HG02981 (cell line): Measurements from ENCODE around the gene B3GAT3.
"Not testable (repeated sequence)": the region's sequence is repeated elsewhere in the genome, so short reads cannot be mapped to it uniquely, and the experiment has no call there.

ENCODE experiments used
- ATAC-seq: cut with Tn5 transposase; IDR thresholded peaks from one replicate; pipeline ENCODE4 v1.9.1; 2021; ENCODE audit warnings: mild to moderate bottlenecking, moderate library complexity; ENCODE audit not compliant: unreplicated experiment

Gene B3GAT3

GRCh38 chr11:62645946-62646824 lies 24.4 kb upstream of the B3GAT3 start, which contains the start of gene GANAB:
Gene GANAB (minus strand): TSS chr11:62646613. CDS start chr11:62646599, 14 bp downstream.
- peak; percentile 95 for ATAC-seq

DNA sequence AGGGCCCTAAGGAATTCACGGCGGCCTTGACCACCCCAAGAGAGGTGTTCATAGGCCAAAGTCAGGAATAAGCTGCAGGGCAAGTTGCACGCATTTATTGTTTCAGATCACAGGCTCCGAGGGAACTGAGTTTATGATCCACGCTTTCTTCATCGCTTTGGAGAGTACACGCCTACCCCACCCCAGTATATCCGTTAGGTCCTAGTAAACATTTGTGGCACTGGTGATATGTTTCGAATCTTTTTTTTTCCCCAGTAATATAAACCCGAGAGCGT lies 23.8 kb upstream of the B3GAT3 start:
- no peak for ATAC-seq

DNA sequence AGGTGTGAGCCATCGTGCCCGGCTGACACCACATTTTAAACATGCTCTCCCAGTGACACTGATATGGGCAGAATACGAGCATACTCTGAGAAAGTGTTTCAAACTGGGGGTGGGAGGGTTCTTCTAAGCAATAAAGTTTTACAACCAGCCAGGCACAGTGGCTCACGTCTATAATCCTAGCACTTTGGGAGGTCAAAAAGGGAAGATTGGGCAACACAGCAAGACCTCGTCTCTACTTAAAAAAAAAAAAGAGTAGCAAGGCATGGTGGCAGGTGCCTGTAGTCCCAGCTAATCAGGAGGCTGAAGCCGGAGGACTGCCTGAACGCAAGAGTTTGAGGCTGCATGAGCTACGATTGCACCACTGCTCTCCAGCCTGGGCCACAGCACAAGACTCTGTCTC lies 22.4 kb upstream of the B3GAT3 start:
- no peak for ATAC-seq

DNA sequence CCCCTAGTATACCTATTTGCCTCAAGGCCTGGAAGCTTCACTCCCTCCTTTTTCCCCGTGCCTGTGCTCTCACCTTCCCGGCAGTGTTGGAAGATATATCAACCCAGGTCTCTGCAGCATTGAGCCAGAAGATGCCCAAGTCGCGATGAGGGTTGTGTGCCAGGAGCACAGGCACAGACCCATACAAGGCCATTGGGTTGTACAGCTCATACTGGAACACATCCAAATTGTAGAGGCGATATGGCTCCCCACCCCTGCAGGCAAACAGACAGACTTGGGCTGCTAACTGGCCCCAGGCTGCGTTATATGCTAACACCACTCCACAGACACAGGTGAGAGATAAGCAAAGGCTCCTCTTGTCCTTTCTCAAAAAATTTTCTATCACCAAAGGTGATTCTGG lies 10.7 kb upstream of the B3GAT3 start:
- no peak for ATAC-seq

- ATAC-seq = no peak
Measured at GRCh38 chr11:62627713-62628112, 5.9 kb upstream of the B3GAT3 start.

- no peak for ATAC-seq
Measured at GRCh38 chr11:62622476-62623089, 797 bp upstream of the B3GAT3 start.

DNA sequence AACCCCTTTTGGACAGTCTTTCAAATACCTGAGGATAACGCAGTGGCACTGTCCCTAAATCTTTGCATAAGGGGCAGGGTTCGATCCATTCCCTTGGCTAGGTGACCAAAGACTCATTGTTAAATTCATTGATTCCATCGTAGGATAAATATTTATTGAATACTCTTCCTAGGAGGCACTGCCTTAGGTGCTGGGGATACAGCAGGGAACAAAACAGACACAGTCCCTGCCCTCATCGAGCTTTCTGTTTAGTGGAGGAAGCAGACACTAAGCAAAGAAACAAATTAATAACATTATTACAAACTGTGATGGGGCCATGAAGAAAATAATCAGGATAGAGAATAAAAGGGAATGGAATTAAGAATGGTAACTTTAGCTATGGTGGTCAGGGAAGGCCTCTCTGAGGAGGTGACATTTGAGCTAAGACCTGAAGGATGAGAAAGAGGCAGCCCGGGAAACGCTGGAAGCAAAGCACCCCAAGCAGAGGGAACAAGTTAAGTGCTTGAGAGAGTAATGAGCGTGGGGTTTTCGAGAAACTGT lies 689 bp downstream of the B3GAT3 start:
- no peak for ATAC-seq

- ATAC-seq = not testable (repeated sequence)
Measured at GRCh38 chr11:62616957-62617356, 4.8 kb downstream of the B3GAT3 start.

- no peak for ATAC-seq
Measured at GRCh38 chr11:62615521-62615920, 6.3 kb downstream of the B3GAT3 start.

- no peak for ATAC-seq
Measured at GRCh38 chr11:62614275-62614674, 7.5 kb downstream of the B3GAT3 start.

DNA sequence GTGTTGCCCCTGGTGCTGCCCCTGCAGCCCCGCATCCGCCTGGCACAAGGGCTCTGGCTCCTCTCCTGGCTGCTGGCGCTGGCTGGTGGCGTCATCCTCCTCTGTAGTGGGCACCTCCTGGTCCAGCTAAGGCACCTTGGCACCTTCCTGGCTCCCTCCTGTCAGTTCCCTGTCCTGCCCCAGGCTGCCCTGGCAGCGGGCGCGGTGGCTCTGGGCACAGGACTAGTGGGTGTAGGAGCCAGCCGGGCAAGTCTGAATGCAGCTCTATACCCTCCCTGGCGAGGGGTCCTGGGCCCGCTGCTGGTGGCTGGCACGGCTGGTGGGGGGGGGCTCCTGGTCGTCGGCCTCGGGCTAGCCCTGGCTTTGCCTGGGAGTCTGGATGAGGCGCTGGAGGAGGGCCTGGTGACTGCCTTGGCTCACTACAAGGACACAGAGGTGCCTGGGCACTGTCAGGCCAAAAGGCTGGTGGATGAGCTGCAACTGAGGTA lies 8.5 kb downstream of the B3GAT3 start:
- no peak for ATAC-seq

GRCh38 chr11:62612366-62613290 lies 9.2 kb downstream of the B3GAT3 start, which contains the start of the genes EML3 and ROM1:
Gene EML3 (minus strand): TSS chr11:62612775. CDS start chr11:62612457, 318 bp downstream.
Gene ROM1 (plus strand): TSS chr11:62613257. CDS start chr11:62613282, 25 bp downstream.
- ATAC-seq = peak; percentile 67

DNA sequence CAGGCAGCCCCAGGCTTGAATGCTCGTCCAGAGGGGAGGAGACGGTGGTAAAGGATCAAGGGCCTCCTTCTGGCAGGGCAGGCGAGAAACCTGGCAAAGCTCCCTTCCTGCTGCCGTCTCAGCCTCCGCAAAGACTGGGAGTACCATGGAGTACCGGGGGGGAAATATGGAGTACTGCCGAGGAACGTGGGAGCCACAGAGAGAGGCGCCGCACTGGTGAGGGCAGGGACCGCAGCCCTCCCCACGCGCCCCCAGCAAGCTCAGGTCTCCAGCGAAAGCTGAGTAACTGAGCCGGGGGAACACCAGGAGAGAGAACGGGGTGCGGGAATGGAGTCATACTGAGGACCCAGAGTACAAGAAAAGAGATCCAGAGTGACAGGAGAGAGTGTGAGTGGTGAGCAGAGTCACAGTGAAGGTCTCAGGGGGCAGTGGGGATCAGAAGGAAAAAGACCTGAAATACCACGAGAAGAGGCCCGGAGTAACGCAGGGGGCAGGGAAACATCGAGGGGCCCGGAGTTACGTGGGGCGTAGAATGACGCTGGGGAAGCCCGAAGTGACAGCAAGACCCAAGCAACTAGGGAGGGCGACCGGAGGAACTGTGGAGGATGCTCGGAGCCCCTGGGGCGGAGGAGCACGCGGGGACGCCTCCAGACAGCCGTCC lies 10.0 kb downstream of the B3GAT3 start:
- peak; percentile 15 for ATAC-seq

DNA sequence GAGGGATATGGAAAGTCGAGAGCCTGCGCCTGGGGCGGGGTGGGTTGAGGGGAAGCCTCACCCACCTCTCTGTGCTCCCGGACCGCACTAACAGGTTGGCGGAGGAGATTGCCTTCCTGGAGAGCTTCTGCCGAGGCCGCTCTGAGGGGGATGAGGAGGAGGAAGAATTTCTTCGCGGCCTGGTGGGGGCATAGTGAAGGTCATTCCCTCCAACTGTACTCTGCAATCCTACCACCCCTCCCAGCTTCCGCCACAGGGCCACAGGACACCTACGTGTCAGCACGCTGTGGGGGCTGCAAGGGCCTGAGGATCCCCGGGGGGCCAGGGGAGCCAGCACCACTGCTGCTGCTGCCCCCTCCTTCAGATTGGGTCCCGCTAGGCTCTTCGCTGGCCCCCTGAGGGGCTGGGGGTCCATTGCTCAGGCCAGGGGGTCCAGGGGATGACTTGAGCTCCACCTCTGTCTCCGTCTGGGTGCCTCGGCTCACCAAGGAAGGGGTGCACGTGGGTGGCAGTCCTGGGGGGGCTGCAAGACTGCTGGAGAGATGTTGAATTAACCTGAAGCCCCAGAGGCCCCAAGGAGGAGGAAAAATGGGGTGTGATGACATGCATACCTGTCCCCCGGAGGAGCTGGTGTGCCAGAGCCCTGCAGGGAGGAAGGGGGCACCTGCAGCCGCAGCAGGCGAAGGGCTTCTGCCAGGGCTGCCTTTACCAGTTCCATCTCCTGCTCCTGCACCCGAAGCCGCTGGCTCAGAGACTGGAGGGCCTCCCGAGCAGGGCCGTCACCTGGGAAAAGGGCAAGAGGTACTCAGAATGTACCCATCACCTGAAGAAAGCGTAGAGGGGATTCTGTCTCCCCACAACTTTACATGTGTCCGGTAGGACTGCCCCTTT lies 10.7 kb downstream of the B3GAT3 start:
- no peak for ATAC-seq

DNA sequence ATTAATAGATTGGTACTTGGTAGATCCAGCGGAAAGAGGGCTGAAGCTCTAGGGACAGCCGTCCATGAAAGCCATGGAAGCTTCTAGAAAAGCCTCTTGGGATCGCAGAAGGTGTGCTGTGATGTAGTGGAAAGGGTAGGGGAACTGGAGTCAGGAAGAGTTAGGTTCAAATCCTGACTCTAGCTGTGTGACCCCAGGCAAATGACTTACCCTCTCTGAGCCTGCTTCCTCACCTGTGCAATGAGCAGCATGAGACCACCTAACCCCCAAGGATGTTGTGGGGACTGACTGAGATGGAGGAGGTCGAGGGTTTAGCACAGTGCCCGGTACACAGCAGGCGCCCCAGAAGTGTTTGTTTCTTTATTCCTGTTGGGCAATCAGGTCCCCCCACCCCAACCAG lies 11.4 kb downstream of the B3GAT3 start:
- ATAC-seq = no peak

DNA sequence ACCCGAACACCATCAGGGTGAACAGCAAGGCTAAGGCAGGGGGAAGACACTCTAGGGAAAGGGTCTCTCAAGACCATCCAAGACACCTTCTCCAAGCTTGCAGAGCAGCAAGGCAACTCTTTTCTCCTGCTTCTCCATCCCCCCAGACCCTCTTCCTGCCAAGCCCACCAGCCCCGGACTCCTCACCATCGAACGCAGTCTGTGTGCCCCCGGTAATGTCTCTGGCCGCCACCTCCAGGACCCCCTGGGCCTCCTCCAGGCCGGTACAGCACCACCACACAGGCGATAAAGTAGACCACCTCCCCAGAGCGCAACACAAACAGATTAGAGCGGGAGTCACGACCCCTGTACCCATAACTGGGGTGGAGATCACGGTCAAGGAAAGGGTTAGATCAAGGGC lies 13.0 kb downstream of the B3GAT3 start:
- ATAC-seq = no peak

GRCh38 chr11:62607714-62608113 lies 14.1 kb downstream of the B3GAT3 start:
- no peak for ATAC-seq

- no peak for ATAC-seq
Measured at GRCh38 chr11:62605902-62606301, 15.9 kb downstream of the B3GAT3 start.

DNA sequence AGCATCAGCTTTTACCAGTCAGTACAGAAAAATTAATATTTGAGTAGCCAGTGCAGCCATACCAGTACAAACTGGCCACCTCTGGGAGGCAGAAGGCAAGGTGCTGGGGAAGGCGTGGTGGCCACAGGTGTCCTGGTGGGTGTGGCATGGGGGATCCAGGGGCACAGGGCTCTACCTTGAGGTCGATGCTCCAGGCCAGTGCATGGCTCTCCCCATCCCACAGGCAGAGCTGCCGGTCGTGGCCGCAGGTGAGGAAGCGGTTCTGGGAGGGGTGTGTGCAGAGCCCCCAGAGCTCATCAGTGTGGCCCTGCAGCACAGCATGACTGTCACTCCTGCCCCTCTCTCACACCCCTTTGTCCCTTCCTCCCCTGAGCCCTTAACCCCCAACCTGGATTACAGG lies 16.3 kb downstream of the B3GAT3 start:
- ATAC-seq = no peak
